Stimulated activated CD8-positive, alpha-beta memory T cell treated with anti-CD3 and anti-CD28 coated beads, Interleukin-12 subunit alpha, Interleukin-12 subunit beta, amount 100 ng/mL, for 1 hour (primary cell): ENCODE measurements around the gene RRAS2.
"Not testable (repeated sequence)": the region's sequence is repeated elsewhere in the genome, so short reads cannot be mapped to it uniquely, and the experiment has no call there.

ENCODE experiments used
- DNase-seq: peaks from one replicate; pipeline ENCODE4 v3.0.0-alpha.2; 2020; ENCODE audit warnings: low read depth

Gene RRAS2

GRCh38 chr11:14258221-14258935, 100.6 kb downstream of the RRAS2 start:
- DNase-seq = no peak

GRCh38 chr11:14255238-14255534, 103.8 kb downstream of the RRAS2 start:
- no peak for DNase-seq

- DNase-seq = no peak
Observed at GRCh38 chr11:14254533-14255237, 104.3 kb downstream of the RRAS2 start.

GRCh38 chr11:14253840-14254239, 105.1 kb downstream of the RRAS2 start:
- DNase-seq = no peak

DNA sequence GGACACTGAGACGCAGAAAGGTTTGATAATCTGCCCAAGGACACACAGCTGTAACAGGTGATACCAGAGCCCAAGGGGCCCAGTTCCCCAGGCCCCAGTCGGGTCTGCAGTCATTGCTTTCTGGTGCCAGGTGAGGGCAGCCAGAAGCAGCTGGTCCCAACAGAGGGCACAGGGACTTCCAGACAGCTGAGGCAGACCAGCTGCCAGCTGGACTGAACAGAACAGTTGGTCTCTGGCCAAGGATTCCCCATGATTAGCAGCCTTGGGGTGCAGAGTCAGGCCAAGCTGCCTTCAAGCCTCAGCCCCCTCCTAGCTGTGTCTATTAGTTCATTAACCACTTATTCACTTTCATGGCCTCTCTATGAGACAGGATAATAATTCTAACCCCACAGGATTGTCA, 105.6 kb downstream of the RRAS2 start:
- no peak for DNase-seq

DNA sequence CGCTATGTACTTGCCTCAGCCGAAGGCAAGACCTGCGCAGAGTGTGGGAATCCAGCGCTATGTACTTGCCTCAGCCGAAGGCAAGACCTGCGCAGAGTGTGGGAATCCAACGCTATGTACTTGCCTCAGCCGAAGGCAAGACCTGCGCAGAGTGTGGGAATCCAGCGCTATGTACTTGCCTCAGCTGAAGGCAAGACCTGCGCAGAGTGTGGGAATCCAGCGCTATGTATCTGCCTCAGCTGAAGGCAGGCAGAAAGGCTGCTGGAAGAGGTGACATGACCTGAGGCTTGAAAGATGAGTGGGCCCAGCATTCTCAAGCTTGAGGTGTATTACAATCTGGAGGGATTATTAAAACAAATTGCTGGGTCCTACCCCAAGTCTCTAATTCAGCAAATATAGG, 106.5 kb downstream of the RRAS2 start:
- DNase-seq = not testable (repeated sequence)

DNA sequence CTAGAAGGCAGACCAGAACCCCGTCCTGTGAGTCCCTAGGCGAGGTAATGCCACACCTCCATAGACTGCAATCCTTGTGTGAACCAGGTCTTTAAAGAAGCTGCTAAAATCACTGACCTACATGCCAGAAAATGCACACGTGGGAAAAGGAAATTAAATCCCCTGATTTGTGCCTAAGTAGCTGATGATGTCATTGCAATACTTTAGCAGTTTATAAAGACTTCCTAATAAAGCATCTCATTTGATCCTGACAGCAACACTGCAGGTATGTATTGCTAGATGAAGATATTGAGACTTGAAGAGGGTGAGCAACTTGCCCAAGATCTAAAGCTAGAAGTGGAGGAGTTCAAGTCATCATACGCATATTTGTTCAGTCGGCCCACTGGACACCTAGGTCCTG, 107.2 kb downstream of the RRAS2 start:
- DNase-seq = no peak

DNA sequence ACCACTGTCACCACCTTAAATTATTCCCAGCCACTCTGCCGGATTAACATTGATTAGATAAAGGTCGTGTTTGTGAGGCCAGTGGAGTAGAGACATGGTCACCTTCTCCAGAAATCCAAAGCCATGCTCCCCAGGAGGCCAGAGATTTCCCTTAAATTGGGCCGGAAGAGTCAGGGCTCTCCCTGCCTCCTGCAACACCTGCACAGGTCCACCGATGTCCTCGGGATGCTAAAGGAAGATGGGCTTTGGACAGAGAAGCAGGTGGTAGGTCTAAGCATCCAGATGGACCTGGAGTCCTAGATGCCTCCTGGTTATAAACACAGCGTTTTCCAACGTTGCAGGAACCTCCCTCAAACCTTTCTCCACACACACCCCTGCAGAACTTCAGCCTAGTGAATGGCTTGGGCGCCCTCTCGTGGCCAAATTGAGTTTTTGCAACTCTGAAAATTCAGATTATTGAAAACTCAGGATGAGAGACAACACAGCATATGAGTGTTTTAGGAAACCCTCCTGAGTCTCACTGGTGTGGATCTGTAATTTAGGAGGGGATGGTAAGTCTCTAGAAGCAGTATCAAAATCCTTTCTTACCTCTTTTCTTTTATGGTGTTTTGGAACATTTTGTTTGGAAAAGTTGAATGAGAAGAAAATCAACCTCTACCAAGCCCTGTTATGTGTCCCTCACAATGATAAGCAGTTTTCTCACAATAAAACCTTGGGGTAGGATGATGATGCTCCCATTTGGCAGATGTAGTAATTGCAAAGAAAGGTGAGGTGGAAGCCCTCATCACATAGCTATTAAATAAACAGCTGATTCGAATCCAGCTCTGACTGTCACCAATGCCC, 109.6 kb downstream of the RRAS2 start:
- peak; percentile 64 for DNase-seq

DNA sequence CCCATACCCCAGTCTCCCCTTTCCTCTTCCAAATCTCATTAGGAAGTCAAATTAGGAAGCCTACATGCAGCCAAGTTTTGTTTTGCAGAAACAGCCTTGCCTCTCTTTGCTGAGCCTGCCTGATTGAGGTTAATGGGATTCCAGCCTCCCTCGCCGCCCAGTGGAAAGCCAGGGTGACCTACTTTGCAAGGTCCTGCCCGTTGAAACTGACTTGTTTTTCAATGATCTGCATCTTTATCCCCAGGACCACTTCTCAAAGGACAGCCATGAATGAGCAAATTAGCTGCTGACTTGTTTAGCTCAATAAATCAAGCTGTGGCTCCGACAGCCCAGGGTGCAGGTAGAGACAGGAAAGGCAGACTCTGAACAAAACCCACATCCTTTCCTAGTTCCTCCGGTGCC, 110.4 kb downstream of the RRAS2 start:
- DNase-seq = no peak

DNA sequence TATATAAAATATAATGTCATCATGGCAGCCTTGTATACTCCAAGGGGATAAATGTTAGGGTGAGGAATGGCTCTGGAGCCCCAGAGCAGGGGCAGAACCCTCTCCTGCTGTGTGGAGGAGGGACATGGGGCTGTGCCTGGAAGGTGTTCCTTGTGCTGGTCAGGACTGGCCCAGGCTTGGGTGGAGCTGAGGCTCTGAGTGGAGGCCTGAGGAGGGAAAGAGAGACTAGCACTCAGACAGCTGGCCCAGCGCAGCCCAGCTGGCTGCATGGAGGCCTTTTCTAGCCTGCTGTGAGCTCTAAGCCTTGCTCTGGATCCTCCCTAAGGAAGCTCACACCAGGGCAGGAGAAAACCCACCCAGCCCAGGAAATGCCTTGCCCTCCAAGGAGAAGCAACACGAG, 113.5 kb downstream of the RRAS2 start:
- no peak for DNase-seq

DNA sequence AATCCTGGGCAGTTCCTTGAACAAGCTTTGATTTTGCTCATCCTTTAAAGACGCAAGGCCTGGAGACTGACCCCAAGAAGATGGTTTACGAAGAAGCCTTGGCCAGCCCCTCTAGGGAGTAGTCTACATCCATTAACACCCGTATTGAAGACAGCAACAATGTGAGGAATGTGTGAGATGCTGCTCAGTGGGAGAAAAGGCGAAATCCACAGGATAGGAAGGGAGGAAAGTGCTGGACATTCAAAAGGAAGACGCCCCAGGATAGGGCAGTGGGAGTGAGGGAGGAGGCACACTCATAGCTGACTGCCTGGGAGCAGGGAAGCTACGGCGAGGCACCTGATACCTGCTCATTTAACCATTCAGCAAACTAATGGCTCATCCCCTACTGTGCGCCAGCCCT, 114.1 kb downstream of the RRAS2 start:
- no peak for DNase-seq

DNA sequence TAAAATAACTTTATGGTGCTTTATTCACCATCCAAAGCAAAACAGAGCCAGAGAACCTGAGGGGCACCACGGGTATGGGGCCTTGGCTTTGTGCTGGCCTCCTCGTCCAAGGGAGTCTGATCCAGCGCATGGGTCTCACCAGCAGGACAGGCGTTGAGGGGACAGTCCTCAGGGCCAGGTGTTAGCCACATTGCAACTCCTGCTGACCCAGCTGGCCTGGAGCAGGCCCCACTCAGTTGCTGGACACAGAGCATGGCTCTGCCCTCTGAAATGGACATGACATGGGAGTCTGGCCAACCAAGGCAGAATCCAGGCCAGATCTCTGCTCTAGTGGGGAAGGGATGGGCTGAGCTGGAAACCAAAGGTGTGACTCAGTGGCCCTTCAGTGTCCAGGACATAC, 116.2 kb downstream of the RRAS2 start:
- no peak for DNase-seq

DNA sequence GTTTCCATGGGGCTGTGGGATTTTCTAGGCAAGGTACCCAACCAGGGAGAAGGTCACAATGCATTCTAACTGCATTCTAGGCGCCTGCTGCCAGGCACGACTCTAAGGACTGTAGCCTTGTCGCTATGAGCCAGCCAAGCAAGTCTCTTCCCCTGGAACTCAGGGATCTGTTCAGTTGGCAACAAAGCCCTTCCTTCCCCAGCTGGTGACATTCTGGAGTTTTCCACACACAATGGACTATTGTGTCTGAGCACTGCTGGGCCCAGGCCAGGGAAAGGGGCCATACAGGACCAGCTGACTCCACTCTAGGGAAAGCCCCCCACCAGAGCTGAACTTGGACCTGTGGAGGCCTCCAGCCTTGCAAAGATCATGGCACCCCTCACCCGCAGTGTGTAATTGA, 116.8 kb downstream of the RRAS2 start:
- DNase-seq = no peak

DNA sequence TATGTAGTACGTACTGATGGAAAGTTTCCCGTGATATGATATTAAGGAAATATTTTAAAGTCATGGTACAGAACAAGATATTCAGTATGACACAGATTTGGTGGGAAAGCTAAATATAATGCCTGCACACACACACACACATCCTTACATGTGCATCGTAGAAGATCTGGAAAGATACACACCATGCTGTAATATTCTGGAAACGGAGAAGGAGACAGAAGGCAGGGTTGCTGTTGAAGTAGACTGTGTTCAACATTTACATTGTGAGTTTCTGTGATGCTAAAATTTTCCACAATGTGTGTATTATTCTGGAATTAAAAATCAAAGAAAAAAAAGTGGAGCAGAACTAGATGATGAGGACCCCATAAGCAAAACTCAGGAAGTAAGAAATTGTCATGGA, 118.0 kb downstream of the RRAS2 start:
- DNase-seq = no peak

GRCh38 chr11:14240221-14240620, 118.8 kb downstream of the RRAS2 start:
- DNase-seq = no peak

DNA sequence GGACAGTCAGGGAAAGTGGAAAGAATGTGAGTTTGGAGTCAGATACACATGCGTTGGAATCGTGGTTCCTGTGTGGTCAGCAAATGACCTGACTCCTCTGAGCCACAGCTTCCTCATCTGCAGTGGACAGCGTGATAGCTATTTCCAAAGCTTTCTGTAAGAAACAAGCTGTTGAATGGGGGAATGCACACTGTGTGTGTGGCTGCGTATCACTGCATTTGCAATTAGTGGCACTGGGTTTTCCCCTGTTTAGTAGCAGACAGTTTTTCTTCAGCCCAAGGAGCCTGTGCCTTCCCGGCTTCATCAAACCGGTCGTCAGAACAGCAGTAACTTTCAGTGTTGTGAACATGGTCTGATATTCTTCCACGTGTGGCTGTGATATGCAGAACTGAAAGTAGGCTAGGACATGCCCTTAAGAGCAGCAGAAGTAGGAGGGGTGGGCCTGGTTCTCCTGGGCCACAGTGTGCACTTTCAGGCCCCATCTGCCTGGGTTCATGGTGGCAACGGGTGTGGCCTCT, 121.5 kb downstream of the RRAS2 start:
- DNase-seq = no peak

DNA sequence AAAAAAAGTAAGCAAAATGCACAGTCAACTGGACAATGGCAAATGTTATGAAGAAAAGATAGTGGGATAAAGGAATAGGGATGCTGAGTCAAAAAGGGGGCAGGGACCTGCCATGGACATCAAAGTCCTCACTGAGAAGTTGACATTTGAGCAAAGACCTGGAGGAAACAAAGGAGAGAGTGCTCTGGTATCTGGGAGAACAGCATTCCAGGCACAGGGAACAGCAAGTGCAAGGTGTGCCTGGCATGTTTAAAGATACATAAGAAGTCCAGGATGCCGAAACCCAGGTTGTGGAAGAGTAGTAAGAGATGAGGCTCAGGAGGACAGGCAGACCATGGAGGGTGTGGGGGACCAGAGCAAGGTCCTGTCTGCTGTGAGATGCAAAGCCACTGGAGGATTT, 123.3 kb downstream of the RRAS2 start:
- no peak for DNase-seq

GRCh38 chr11:14234446-14234845, 124.5 kb downstream of the RRAS2 start:
- DNase-seq = no peak

DNA sequence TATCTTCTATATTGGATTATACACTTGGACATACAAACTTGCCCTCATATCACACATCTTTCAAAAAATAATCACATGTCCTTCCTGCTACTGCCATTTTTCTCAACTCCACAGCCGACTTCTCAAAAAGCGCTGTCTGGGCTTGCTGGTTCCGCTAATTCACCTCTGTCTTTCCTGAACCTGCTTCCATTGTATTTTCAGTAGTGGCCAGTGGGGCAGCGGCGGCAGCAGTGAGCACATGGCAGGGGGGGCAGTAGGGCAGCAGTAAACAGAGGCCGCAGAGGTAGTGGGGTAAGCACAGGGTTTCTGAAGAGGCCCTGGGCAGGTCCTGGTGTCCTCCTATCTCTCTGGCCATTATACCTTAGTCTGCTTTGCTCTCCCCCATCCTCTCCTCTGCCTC, 126.3 kb downstream of the RRAS2 start:
- DNase-seq = no peak

- DNase-seq = no peak
Observed at GRCh38 chr11:14230407-14230806, 128.6 kb downstream of the RRAS2 start.

GRCh38 chr11:14229472-14229871, 129.5 kb downstream of the RRAS2 start:
- no peak for DNase-seq

DNA sequence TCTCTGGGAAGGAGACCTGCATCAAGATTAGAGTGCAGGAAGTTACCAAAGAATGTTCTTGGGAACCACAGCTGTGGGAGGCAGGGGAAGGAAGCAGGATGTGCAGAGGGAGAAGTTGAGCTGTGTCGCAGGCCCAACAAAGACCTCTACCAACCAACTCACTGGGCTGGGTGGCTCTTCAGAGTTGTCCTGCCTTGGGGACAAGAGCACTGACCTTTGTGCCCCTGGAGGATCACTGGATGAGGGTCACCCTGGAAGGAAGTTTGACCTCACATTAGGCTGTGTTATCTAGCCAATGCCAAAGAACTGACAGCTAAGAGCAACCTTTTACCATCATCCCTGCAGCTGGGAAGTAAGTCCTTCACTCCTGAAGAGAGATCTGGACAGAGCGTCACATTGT, 130.6 kb downstream of the RRAS2 start:
- no peak for DNase-seq
